HFF-Myc (cell line): ENCODE measurements around the gene TESPA1.

Experiments
- DNase-seq: peaks from one replicate; pipeline ENCODE4 v3.0.0-alpha.2; 2011; ENCODE audit warnings: low read depth; ENCODE audit errors: extremely low read depth
- H3K4me3 ChIP-seq: replicated peaks from 2 replicates; pipeline ENCODE4 v1.5.1; 2011; ENCODE audit warnings: low read depth, mild to moderate bottlenecking, control low read depth, low read length
- TF ChIP-seq, protein P1 (sequence below): IDR thresholded peaks from 2 replicates; pipeline ENCODE4 v1.5.1; 2012; ENCODE audit warnings: mild to moderate bottlenecking, low read depth, low read length, control low read depth; ENCODE audit errors: missing control alignments

Gene TESPA1

DNA sequence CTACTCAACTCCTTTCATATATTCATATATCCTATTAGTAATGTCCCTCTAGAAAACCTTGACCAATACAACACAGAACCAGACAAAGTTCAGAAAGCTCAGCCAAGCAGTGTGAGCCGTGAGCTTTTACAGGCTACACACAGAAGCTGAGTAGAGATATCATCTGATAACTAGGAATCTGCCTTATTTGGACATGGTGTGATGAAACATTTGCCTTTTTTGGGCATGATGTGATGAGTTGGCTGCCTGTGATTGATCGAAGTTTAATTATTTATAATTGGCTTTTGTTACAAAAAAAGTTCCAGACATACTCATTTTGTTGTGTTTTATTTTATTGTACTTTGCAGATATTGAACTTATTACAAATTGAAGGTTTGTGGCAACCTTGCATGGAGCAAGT lies 46.6 kb downstream of the TESPA1 start:
- TF ChIP-seq, protein P1, sequence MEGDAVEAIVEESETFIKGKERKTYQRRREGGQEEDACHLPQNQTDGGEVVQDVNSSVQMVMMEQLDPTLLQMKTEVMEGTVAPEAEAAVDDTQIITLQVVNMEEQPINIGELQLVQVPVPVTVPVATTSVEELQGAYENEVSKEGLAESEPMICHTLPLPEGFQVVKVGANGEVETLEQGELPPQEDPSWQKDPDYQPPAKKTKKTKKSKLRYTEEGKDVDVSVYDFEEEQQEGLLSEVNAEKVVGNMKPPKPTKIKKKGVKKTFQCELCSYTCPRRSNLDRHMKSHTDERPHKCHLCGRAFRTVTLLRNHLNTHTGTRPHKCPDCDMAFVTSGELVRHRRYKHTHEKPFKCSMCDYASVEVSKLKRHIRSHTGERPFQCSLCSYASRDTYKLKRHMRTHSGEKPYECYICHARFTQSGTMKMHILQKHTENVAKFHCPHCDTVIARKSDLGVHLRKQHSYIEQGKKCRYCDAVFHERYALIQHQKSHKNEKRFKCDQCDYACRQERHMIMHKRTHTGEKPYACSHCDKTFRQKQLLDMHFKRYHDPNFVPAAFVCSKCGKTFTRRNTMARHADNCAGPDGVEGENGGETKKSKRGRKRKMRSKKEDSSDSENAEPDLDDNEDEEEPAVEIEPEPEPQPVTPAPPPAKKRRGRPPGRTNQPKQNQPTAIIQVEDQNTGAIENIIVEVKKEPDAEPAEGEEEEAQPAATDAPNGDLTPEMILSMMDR: no peak
- DNase-seq: no peak

DNA sequence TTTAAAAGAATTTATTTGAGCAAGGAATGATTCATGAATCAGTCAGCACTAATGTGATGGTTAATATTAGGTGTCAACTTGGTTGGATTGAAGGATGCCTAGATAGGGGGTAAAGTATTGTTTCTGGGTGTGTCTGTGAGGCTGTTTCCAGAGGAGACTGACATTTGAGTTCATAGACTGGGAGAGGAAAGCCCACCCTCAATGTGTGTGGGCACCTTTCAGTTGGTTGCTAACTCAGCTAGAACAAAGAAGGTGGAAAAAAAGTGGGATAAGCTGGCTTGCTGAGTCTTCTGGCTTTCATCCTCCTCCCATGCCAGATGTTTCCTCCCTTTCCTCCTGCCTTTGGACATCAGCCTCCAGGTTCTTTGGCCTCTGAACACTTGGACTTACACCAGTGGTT lies 47.2 kb downstream of the TESPA1 start:
- no peak for DNase-seq
- no peak overlapping the region for H3K4me3 ChIP-seq
- TF ChIP-seq, protein P1: no peak

More for the DNA sequence above, 46.6 kb downstream of the TESPA1 start:
- no peak overlapping the region for H3K4me3 ChIP-seq

DNA sequence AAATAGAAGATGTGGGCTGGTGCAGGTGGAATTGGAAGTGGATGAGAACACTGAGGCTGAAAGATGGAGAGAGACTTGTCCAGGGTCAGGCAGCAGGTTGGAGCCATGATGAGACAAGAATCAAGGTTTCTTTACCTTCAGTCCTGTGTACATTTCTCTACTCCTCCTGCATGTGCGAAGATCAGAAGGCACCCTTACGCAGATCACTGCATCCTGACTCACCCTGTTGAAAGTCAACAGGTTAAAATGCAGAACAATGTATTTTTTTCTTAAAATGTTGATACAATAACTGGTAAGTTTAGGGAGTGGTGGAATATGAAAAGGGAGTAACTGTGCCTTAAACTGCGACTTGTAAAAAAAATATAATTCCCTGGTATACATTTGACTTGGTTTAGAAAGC lies 47.8 kb downstream of the TESPA1 start:
- TF ChIP-seq, protein P1: no peak
- no peak for DNase-seq
- no peak overlapping the region for H3K4me3 ChIP-seq

DNA sequence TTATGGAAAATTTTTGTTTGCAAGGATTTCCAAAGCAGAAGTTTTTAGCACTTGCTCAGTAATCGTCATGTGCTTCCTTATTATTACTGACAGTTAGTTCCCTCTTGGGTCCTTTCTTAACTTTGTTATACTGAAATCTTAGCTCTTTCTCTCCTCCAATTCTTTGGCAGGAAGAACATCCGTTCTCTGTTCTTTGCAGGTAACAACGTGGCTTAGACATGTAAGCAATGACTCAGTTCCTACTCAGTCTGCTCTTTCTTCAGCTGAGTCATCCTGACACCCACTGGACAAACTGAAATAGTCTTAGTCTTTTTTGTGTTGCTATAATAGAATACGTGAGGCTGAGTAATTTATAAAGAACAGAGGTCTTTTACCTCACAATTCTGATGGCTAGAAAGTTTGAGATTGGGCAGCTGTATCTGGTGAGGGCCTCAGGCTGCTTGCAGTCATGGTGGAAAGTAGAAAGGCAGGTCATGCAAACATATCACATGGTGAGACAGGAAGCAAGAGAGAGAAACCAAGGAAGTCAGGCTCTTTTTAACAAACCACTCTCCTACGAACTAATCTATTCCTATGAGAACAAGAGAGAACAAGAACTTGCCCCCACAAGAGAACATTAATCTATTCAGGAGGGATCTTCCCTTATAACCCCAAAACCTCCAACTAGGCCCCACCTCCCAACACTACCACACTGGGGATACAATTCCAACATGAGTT lies 49.2 kb downstream of the TESPA1 start:
- peak; percentile 72 for DNase-seq
- TF ChIP-seq, protein P1: no peak
- H3K4me3 ChIP-seq: no peak overlapping the region

DNA sequence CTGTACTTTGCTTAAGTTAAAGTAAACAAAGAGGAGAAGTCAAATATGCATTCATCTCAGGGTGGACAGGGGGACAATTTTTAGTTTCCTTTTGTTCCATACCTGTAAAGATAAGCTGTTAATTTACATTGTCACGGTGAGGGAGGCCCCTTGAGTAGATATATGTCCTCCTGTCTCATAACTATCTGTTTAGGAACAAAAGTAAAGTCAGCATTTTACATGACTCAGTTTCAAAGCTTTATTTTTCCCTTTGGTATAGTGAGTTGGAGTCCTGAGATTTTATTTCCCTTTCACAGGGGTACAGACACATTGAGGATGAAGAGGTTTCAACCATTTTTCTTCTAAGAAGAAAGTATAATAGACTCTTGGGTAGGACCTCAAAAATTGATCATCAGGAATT lies 50.1 kb downstream of the TESPA1 start:
- TF ChIP-seq, protein P1: no peak
- no peak overlapping the region for H3K4me3 ChIP-seq

DNA sequence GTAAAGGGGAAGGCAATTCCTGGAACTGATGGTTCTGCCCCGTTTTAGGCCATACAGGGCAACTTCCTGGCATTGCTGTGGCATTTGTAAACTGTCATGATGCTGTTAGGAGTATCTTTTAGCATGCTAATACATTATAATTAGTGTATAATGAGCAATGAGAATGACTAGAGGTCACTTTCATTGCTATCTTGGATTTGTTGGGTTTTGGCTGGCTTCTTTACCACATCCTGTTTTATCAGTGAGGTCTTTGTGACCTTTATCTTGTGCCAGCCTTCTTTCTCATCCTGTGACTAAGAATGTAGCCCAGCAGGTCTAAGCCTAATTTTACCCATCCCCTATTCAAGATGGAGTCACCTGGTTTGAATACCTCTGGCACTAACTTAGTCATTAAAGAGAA lies 51.2 kb downstream of the TESPA1 start:
- TF ChIP-seq, protein P1: no peak
- no peak overlapping the region for H3K4me3 ChIP-seq
- DNase-seq: no peak

More for the DNA sequence above, 50.1 kb downstream of the TESPA1 start:
- DNase-seq: no peak

DNA sequence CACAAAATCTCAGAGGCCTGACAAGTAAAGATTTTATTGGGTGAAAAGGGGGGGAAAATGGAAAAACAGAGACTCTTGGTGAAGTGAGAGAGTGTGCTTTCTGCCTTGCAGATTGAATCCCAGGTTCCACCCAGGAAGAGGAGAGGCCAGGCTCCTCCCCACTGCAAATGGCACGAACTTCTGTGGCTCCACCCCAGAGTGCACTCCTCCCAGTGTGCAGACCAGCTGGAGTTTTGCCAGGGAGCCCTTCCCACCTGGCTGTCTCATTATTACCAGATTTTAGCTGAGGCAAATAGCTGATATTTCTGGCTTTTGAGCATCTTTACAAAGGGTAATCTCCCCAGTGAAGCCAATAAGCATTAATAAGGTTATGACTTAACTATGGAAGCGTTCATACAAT lies 51.9 kb downstream of the TESPA1 start:
- DNase-seq: peak; percentile 17
- TF ChIP-seq, protein P1: no peak
- H3K4me3 ChIP-seq: no peak overlapping the region
